NCI-H748 treated with DMSO at 0.1 percent for 48 hours (cell line): Measurements from ENCODE around the gene MED9.
"Not testable (repeated sequence)": the region's sequence is repeated elsewhere in the genome, so short reads cannot be mapped to it uniquely, and the experiment has no call there.

Experiments
- DNase-seq: peaks from one replicate; lab custom pipeline; 2025; lab: John Stamatoyannopoulos, UW

The MED9 gene

GRCh38 chr17:17455173-17455572 lies 21.6 kb upstream of the MED9 start:
- DNase-seq = no peak

GRCh38 chr17:17456251-17456650 lies 20.5 kb upstream of the MED9 start:
- no peak for DNase-seq

- no peak for DNase-seq
Observed at GRCh38 chr17:17457680-17458079, 19.1 kb upstream of the MED9 start.

- DNase-seq = no peak
Observed at GRCh38 chr17:17460038-17460437, 16.8 kb upstream of the MED9 start.

GRCh38 chr17:17462048-17462824 lies 14.6 kb upstream of the MED9 start:
- DNase-seq = no peak

GRCh38 chr17:17463821-17464220 lies 13.0 kb upstream of the MED9 start:
- no peak for DNase-seq

GRCh38 chr17:17465878-17466277 lies 10.9 kb upstream of the MED9 start:
- not testable (repeated sequence) for DNase-seq

- DNase-seq = no peak
Observed at GRCh38 chr17:17466511-17466910, 10.3 kb upstream of the MED9 start.

GRCh38 chr17:17467016-17467415 lies 9.8 kb upstream of the MED9 start:
- no peak for DNase-seq

- no peak for DNase-seq
Observed at GRCh38 chr17:17467720-17468119, 9.1 kb upstream of the MED9 start.

GRCh38 chr17:17468217-17469010 lies 8.4 kb upstream of the MED9 start:
- no peak for DNase-seq

- no peak for DNase-seq
Observed at GRCh38 chr17:17469358-17469757, 7.4 kb upstream of the MED9 start.

- no peak for DNase-seq
Observed at GRCh38 chr17:17469996-17470395, 6.8 kb upstream of the MED9 start.

GRCh38 chr17:17472333-17472920 lies 4.4 kb upstream of the MED9 start:
- no peak for DNase-seq

GRCh38 chr17:17474341-17474740 lies 2.5 kb upstream of the MED9 start:
- no peak for DNase-seq

- DNase-seq = no peak
Observed at GRCh38 chr17:17479209-17479608, 2.4 kb downstream of the MED9 start.

- DNase-seq = no peak
Observed at GRCh38 chr17:17480593-17481148, 3.9 kb downstream of the MED9 start.

GRCh38 chr17:17481860-17482259 lies 5.1 kb downstream of the MED9 start:
- DNase-seq = no peak

GRCh38 chr17:17484451-17484899 lies 7.7 kb downstream of the MED9 start:
- DNase-seq = no peak

- no peak for DNase-seq
Observed at GRCh38 chr17:17485420-17485819, 8.6 kb downstream of the MED9 start.

- DNase-seq = not testable (repeated sequence)
Observed at GRCh38 chr17:17486416-17486815, 9.6 kb downstream of the MED9 start.

- DNase-seq = no peak
Observed at GRCh38 chr17:17487998-17488397, 11.2 kb downstream of the MED9 start.

GRCh38 chr17:17491031-17491471 lies 14.3 kb downstream of the MED9 start:
- no peak for DNase-seq
